Parathyroid adenoma (tissue), 2 donors: ENCODE results near the gene ATF7.

Experiments
- H2AFZ ChIP-seq: fragments of 300-600 bp; sonication (generic); one replicate; pipeline ENCODE4 v1.7.0; 2017; ENCODE audit warnings: antibody characterized with exemption, mild to moderate bottlenecking
- H3K27ac ChIP-seq: fragments of 300-600 bp; sonication (generic); one replicate; pipeline ENCODE4 v1.7.0; 2017
- H3K27me3 ChIP-seq: fragments of 300-600 bp; sonication (generic); one replicate; pipeline ENCODE4 v1.7.0; 2017; ENCODE audit warnings: low read length; ENCODE audit not compliant: control insufficient read depth, insufficient read depth
- H3K36me3 ChIP-seq: fragments of 300-600 bp; sonication (generic); one replicate; pipeline ENCODE4 v1.7.0; 2017; ENCODE audit warnings: low read length; ENCODE audit not compliant: control insufficient read depth, insufficient read depth
- H3K4me1 ChIP-seq: fragments of 300-600 bp; sonication (generic); one replicate; pipeline ENCODE4 v1.7.0; 2017; ENCODE audit warnings: control low read depth
- H3K4me2 ChIP-seq: fragments of 300-600 bp; sonication (generic); one replicate; pipeline ENCODE4 v1.7.0; 2017; ENCODE audit warnings: low read length
- H3K4me3 ChIP-seq: fragments of 300-600 bp; sonication (generic); one replicate; pipeline ENCODE4 v1.7.0; 2017; ENCODE audit warnings: low read depth, low read length
- H3K79me2 ChIP-seq: fragments of 300-600 bp; sonication (generic); one replicate; pipeline ENCODE4 v1.7.0; 2017; ENCODE audit warnings: control low read depth
- H3K9ac ChIP-seq: fragments of 300-600 bp; sonication (generic); one replicate; pipeline ENCODE4 v1.7.0; 2017; ENCODE audit warnings: mild to moderate bottlenecking
- H3K9me3 ChIP-seq: fragments of 300-600 bp; sonication (generic); one replicate; pipeline ENCODE4 v1.7.0; 2017; ENCODE audit warnings: low read length; ENCODE audit not compliant: control insufficient read depth
- CTCF ChIP-seq: fragments of 300-600 bp; sonication (generic); IDR thresholded peaks from one replicate; pipeline ENCODE4 v1.7.0; 2017; ENCODE audit warnings: antibody characterized with exemption, mild to moderate bottlenecking
- donor health status: primary hyperparathyroidism.

The ATF7 gene

GRCh38 chr12:53513712-53514410, 112.3 kb downstream of the ATF7 start:
- H3K36me3 ChIP-seq = no peaks in the 10 kb centered on the region

GRCh38 chr12:53510181-53510812, 115.9 kb downstream of the ATF7 start:
- no peaks in the 10 kb centered on the region for H3K27me3 ChIP-seq
- no peak overlapping the region for H2AFZ ChIP-seq
- no peaks in the 10 kb centered on the region for H3K36me3 ChIP-seq
- no peak for TF ChIP-seq CTCF
- no peak overlapping the region for H3K27ac ChIP-seq
- no peaks in the 10 kb centered on the region for H3K4me1 ChIP-seq
- H3K9me3 ChIP-seq = no peaks in the 10 kb centered on the region
- H3K9ac ChIP-seq = no peak overlapping the region
- no peak overlapping the region for H3K4me3 ChIP-seq
- H3K79me2 ChIP-seq = no peaks in the 10 kb centered on the region
- H3K4me2 ChIP-seq = no peak overlapping the region

More at GRCh38 chr12:53513712-53514410, 112.3 kb downstream of the ATF7 start:
- Histone ChIP-seq H3K9ac (no peak overlapping the region), H3K4me3 (no peak overlapping the region), H3K79me2 (no peaks in the 10 kb centered on the region), H3K9me3 (no peaks in the 10 kb centered on the region), H2AFZ (no peak overlapping the region), H3K4me1 (no peaks in the 10 kb centered on the region), H3K27me3 (no peaks in the 10 kb centered on the region), H3K4me2 (no peak overlapping the region), H3K27ac (no peak overlapping the region)
- no peak for TF ChIP-seq CTCF

- H3K79me2 ChIP-seq = no peaks in the 10 kb centered on the region
- H3K9ac ChIP-seq = no peak overlapping the region
- H3K27me3 ChIP-seq = no peaks in the 10 kb centered on the region
- no peaks in the 10 kb centered on the region for H3K36me3 ChIP-seq
- H3K27ac ChIP-seq = no peak overlapping the region
- no peaks in the 10 kb centered on the region for H3K4me1 ChIP-seq
- no peak overlapping the region for H2AFZ ChIP-seq
- TF ChIP-seq CTCF = peak; percentile 98
- H3K4me2 ChIP-seq = no peak overlapping the region
- no peaks in the 10 kb centered on the region for H3K9me3 ChIP-seq
- H3K4me3 ChIP-seq = no peak overlapping the region
Observed at GRCh38 chr12:53508534-53509170, 117.5 kb downstream of the ATF7 start.

GRCh38 chr12:53507603-53507885, 118.6 kb downstream of the ATF7 start:
- Histone ChIP-seq H3K4me2 (no peak overlapping the region), H3K36me3 (no peaks in the 10 kb centered on the region), H2AFZ (no peak overlapping the region), H3K27ac (no peak overlapping the region), H3K4me1 (peaks cover 2% of the 10 kb centered on the region), H3K4me3 (no peak overlapping the region), H3K79me2 (no peaks in the 10 kb centered on the region), H3K9ac (no peak overlapping the region), H3K9me3 (no peaks in the 10 kb centered on the region), H3K27me3 (no peaks in the 10 kb centered on the region)
- TF ChIP-seq CTCF = no peak
